NCI-H2196 (cell line): Measurements from ENCODE around the gene GDI2.
"Not testable (repeated sequence)": the region's sequence is repeated elsewhere in the genome, so short reads cannot be mapped to it uniquely, and the experiment has no call there.

ENCODE experiments used
- DNase-seq: peaks from one replicate; lab custom pipeline; 2025; ENCODE audit not compliant: unreplicated experiment; lab: John Stamatoyannopoulos, UW

GDI2 gene

DNA sequence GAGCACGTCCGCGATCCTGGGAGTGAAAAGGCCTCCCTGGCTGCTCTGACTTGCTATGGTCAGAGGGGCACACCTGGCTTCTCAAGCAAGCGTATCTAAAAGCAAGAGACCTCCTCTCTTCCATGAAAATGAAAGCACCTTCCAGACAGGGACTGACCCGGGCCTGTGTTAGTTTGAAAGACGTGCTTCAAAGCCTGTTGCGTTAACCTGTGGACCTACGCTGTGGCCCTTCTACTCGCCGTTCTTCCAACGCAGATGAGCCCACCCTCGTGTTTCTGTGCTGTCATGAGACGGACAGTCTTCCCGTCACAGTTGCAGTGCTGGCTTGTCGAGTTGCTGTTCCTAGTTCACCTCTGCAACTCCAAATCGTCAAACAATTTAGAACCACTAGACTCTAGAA is 15.5 kb upstream of the GDI2 start:
- no peak for DNase-seq

- no peak for DNase-seq
Observed at GRCh38 chr10:5827841-5828240, 14.6 kb upstream of the GDI2 start.

- not testable (repeated sequence) for DNase-seq
Observed at GRCh38 chr10:5826511-5826910, 13.3 kb upstream of the GDI2 start.

DNA sequence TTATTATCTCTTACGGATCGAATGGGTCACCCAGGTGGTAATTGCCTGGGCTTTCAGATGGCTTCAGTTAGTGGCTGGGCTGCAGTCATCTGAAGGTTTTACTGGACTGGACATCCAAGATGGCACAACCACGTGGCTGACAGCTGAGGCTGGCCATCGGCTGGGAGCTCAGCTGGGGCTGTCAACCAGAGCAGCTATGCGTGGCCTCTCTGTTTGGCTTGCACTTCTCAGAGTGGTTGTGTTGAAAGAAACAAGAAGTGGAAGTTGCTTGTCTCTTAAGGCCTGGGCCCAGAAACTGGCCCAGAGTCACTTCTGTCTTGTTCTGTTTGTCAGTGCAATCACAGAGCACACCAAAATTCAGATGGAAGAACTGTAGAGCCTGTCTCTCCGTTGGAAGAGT is 5.7 kb upstream of the GDI2 start:
- no peak for DNase-seq

- no peak for DNase-seq
Observed at GRCh38 chr10:5818048-5818331, 4.8 kb upstream of the GDI2 start.

GRCh38 chr10:5817322-5818047 is 4.3 kb upstream of the GDI2 start:
- DNase-seq: no peak

- DNase-seq: no peak
Observed at GRCh38 chr10:5816170-5816569, 2.9 kb upstream of the GDI2 start.

- peak; percentile 15 for DNase-seq
Observed at GRCh38 chr10:5814110-5815107, 1.2 kb upstream of the GDI2 start.

- no peak for DNase-seq
Observed at GRCh38 chr10:5813091-5813340, 218 bp downstream of the GDI2 start.

DNA sequence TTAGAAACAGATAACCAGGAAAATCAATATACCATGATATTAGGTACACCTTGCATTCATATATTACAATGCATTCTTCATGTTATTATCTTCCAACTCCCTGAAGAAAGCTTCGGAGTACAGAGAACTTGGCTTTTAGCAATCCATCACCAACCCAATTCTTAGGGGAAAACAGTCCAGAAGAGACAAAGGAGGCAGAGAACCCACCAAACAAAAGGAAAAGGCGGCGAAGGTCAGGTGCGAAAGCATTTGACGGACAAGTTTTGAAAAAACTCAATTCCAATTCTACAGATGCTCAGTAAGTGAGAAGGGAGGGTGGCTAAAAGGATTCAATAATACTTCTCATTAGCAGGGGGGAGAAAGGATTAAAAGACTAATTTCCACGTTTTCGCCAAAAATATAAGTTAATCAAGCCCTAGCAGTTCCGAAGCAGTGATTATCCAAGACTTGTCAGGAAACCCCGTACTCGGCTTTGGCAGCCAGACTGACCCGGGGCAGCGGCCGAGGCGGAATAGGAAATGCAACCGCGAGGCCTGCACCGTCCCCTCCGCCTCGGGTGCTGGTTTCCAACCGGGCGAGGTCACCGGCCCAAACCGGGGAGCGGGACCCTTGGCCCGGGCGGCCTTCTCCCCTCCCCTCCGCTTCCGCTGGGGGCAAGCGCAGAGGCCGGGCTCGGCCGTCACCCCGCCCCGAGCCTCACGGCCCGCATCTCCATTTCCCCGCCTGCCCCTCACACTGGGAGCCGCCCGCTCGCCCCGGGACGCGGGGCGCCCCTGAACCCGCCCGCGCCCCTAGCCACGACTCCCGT is 747 bp downstream of the GDI2 start:
- no peak for DNase-seq

DNA sequence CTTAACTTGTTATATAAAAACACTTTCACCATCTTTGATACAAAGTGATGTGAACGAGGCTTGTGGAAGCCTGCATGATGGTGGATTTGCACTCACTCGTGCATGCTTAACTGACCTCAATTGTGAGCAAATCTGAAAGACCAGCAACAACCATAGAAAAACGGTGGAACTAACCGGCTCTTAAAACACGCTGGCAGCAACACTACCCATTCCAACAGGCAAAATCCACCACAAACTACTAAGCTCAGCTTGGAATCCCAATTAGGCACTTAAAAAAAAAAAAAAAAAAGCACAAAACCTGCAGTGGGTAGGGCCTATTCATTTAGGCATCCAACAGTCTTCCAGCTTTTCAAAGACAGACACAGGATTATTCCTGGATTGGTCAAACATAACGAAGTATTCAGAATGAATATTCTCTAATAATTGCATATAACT is 1.8 kb downstream of the GDI2 start:
- no peak for DNase-seq

- DNase-seq: no peak
Observed at GRCh38 chr10:5810225-5810624, 3.0 kb downstream of the GDI2 start.

- DNase-seq: no peak
Observed at GRCh38 chr10:5809527-5810154, 3.6 kb downstream of the GDI2 start.

DNA sequence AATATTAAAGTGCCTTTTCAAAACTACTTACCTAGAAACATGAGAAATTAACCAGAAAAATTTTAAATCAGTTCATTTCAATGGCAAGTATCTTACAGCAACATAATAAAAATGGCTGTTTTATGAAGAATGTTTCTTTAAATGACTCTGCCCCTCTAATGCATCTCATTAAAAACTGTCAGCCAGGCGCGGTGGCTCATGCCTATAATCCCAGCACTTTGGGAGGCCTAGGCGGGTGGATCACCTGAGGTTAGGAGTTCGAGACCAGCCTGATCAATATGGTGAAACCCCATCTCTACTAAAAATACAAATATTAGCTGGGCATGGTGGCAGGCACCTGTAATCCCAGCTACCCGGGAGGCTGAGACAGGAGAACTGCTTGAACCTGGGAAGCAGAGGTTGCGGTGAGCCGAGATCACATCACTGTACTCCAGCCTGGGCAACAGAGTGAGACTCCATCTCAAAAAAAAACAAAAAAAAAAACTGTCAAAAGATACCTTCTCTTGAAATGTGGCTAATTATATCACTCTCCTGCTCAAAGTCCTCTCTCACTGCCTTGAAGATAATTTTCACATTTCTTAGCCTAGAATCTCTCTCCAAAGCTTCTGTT is 4.3 kb downstream of the GDI2 start:
- DNase-seq: not testable (repeated sequence)

DNA sequence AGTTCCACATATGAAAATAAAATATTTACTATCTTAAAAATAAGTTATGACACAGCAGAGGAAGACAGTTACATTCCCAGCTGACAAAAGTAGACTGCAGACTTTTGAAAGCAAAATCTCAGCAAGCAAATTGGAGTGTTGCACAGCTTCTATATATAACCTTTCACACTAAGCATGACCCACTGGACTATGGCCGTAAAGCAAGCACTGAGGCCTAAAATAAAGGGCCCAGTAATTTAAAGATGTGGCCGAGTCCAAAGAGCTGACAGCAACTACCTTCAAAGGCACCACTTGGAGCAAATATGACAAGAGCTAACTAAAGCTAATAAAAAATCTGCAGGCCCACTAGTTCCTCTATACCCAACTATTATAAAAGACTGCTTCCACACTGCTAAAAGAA is 6.5 kb downstream of the GDI2 start:
- DNase-seq: no peak

- DNase-seq: no peak
Observed at GRCh38 chr10:5805711-5806110, 7.5 kb downstream of the GDI2 start.

GRCh38 chr10:5805260-5805659 is 8.0 kb downstream of the GDI2 start:
- DNase-seq: no peak

GRCh38 chr10:5804386-5804785 is 8.8 kb downstream of the GDI2 start:
- DNase-seq: no peak

DNA sequence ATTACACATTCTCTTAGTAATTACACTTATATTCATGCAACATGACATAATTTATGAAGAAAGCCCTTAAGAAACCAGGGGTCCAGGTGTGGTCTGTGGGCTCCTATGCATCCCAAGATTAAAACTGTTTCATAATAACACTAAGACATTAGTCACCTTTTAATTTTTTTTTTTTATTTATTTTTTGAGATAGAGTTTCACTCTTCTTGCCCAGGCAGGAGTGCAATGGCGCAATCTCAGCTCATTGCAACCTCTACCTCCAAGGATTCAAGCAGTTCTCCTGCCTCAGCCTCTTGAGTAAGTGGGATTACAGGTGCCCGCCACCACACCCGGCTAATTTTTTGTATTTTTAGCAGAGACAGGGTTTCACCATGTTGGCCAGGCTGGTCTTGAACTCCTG is 12.5 kb downstream of the GDI2 start:
- DNase-seq: no peak

DNA sequence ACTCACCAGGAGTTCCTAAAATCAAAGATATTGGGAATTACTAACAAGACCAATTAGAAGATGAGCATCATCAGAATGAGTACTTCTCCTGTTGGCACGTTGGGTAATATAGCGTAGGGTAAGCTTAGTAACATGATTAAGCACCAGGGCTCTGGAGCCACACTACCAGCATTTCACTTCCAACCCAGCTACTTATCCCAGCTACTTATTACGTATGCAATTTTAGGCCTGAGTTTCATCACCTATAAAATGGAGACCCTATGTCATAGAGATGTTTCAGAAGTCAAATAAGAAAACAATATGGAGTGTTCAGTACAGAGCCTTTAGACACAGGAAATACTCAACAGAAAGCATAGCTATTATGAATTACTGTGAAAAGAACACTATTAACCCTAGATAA is 19.0 kb downstream of the GDI2 start:
- no peak for DNase-seq

- no peak for DNase-seq
Observed at GRCh38 chr10:5789626-5790025, 23.6 kb downstream of the GDI2 start.
